Smooth muscle cell (in vitro differentiated cells): ENCODE measurements around the gene ATRN. TPM values are rescaled to one million over a fixed set of nuclear protein-coding genes. Genes with fewer than 3 reads are reported as not detected.

Experiments
- DNase-seq: peaks from one replicate; lab custom pipeline; 2025; ENCODE audit not compliant: unreplicated experiment; lab: John Stamatoyannopoulos, UW
- H2AFZ ChIP-seq: fragments of 200-600 bp; sonication (generic); 2 replicates; pipeline ENCODE4 v1.6.0; 2016; ENCODE audit warnings: antibody characterized with exemption, low read depth, mild to moderate bottlenecking
- H3F3A ChIP-seq: fragments of 200-600 bp; sonication (generic); 2 replicates; pipeline ENCODE4 v1.6.0; 2017; ENCODE audit warnings: antibody characterized with exemption, low read depth
- H3K27ac ChIP-seq: fragments of 200-600 bp; sonication (generic); 2 replicates; pipeline ENCODE4 v1.5.1; 2016; ENCODE audit warnings: low read depth, mild to moderate bottlenecking
- H3K27me3 ChIP-seq: fragments of 200-600 bp; sonication (generic); 2 replicates; pipeline ENCODE4 v1.6.1; 2016; ENCODE audit warnings: low read depth, mild to moderate bottlenecking
- H3K36me3 ChIP-seq: fragments of 200-600 bp; sonication (generic); 2 replicates; pipeline ENCODE4 v1.5.1; 2016; ENCODE audit warnings: low read depth
- H3K4me1 ChIP-seq: fragments of 200-600 bp; sonication (generic); 2 replicates; pipeline ENCODE4 v1.5.1; 2016; ENCODE audit warnings: low read depth
- H3K4me2 ChIP-seq: fragments of 200-600 bp; sonication (generic); 2 replicates; pipeline ENCODE4 v1.6.0; 2016; ENCODE audit warnings: mild to moderate bottlenecking
- H3K4me3 ChIP-seq: fragments of 200-600 bp; sonication (generic); 2 replicates; pipeline ENCODE4 v1.5.1; 2016; ENCODE audit warnings: mild to moderate bottlenecking
- H3K79me2 ChIP-seq: fragments of 200-600 bp; sonication (generic); 2 replicates; pipeline ENCODE4 v1.6.0; 2016; ENCODE audit warnings: low read depth, mild to moderate bottlenecking
- H3K9ac ChIP-seq: fragments of 200-600 bp; sonication (generic); 2 replicates; pipeline ENCODE4 v1.6.0; 2016; ENCODE audit warnings: low read depth
- H3K9me3 ChIP-seq: fragments of 200-600 bp; sonication (generic); replicated peaks from 2 replicates; pipeline ENCODE4 v1.5.1; 2016; ENCODE audit warnings: low read depth
- H4K20me1 ChIP-seq: fragments of 200-600 bp; sonication (generic); 2 replicates; pipeline ENCODE4 v1.6.0; 2016; ENCODE audit warnings: low read depth
- WGBS: methylation state at CpG from one replicate; pipeline ENCODE4 v1.1.7; 2016; ENCODE audit warnings: low lambda C conversion rate; 5-methylcytosine and 5-hydroxymethylcytosine counted together
- polyA plus RNA-seq: library from polyadenylated mRNA; unstranded; fragments of >200 nt; fragmentation: Nextera tagmentation; extraction: Ambion mirVana; gene quantifications from 2 replicates; pipeline ENCODE4 v1.2.1, GENCODE V29; 2016
- total RNA-seq: library from RNA; depleted of rRNA; stranded (reverse); fragments of >200 nt; gene quantifications from 2 replicates; pipeline ENCODE4 v1.2.3, GENCODE V29; 2014
- TF ChIP-seq, protein P1 (sequence below): fragments of 200-600 bp; sonication (generic); IDR thresholded peaks from 2 replicates; pipeline ENCODE4 v1.5.1; 2017; ENCODE audit warnings: borderline replicate concordance, mild to moderate bottlenecking, antibody characterized with exemption; ENCODE audit not compliant: insufficient read depth, poor library complexity, severe bottlenecking

Gene ATRN
- total and polyA plus RNA-seq, 2 experiments from 2014 or later = 17.9 to 44.0 TPM

GRCh38 chr20:3545401-3545925 is 74.6 kb downstream of the ATRN start:
- Histone ChIP-seq H3K36me3 (no peaks in the 10 kb centered on the region), H4K20me1 (peaks cover 3% of the 10 kb centered on the region), H3F3A (no peaks in the 10 kb centered on the region), H3K4me2 (no peak overlapping the region), H3K27ac (peak overlapping the region; percentile 81), H3K27me3 (no peaks in the 10 kb centered on the region), H3K9ac (no peak overlapping the region), H3K9me3 (no peaks in the 10 kb centered on the region), H3K79me2 (no peaks in the 10 kb centered on the region), H3K4me3 (no peak overlapping the region), H3K4me1 (no peaks in the 10 kb centered on the region), H2AFZ (no peak overlapping the region)
- TF ChIP-seq, protein P1, sequence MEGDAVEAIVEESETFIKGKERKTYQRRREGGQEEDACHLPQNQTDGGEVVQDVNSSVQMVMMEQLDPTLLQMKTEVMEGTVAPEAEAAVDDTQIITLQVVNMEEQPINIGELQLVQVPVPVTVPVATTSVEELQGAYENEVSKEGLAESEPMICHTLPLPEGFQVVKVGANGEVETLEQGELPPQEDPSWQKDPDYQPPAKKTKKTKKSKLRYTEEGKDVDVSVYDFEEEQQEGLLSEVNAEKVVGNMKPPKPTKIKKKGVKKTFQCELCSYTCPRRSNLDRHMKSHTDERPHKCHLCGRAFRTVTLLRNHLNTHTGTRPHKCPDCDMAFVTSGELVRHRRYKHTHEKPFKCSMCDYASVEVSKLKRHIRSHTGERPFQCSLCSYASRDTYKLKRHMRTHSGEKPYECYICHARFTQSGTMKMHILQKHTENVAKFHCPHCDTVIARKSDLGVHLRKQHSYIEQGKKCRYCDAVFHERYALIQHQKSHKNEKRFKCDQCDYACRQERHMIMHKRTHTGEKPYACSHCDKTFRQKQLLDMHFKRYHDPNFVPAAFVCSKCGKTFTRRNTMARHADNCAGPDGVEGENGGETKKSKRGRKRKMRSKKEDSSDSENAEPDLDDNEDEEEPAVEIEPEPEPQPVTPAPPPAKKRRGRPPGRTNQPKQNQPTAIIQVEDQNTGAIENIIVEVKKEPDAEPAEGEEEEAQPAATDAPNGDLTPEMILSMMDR = no peak
- 76% methylated on average over 1 of the region's 1 CpG for WGBS
- DNase-seq = no peak

DNA sequence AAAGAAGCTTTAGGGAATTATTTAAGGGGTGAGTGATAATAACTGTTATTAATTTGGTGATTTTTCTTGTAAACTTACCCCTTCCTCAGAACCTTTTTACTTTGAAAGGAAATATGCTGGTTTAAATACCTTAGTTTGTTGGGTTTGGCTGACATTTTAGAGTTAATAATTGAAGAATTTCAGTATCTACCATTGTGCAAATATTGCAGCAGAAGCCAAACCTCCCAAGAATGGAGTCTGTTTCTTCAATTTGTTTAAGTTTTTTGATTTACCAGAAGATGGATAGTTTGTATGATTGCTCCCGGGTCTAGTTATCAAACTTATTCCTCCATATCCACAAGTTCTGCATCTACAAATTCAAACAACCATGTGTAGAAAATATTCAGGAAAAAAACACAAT is 77.1 kb downstream of the ATRN start:
- H4K20me1 ChIP-seq = peaks cover 3% of the 10 kb centered on the region
- no peaks in the 10 kb centered on the region for H3K9me3 ChIP-seq
- H3K4me1 ChIP-seq = no peaks in the 10 kb centered on the region
- WGBS = 100% methylated on average over 1 of the region's 1 CpG
- no peak for DNase-seq
- no peak overlapping the region for H3K27ac ChIP-seq
- no peaks in the 10 kb centered on the region for H3K79me2 ChIP-seq
- no peaks in the 10 kb centered on the region for H3K36me3 ChIP-seq
- H3K4me2 ChIP-seq = no peak overlapping the region
- H3F3A ChIP-seq = no peaks in the 10 kb centered on the region
- H3K4me3 ChIP-seq = no peak overlapping the region
- TF ChIP-seq, protein P1 = no peak
- H2AFZ ChIP-seq = no peak overlapping the region
- H3K9ac ChIP-seq = no peak overlapping the region
- no peaks in the 10 kb centered on the region for H3K27me3 ChIP-seq

- TF ChIP-seq, protein P1 = no peak
- DNase-seq = no peak
- H3K36me3 ChIP-seq = no peaks in the 10 kb centered on the region
Measured at GRCh38 chr20:3550837-3551236, 80.0 kb downstream of the ATRN start.

DNA sequence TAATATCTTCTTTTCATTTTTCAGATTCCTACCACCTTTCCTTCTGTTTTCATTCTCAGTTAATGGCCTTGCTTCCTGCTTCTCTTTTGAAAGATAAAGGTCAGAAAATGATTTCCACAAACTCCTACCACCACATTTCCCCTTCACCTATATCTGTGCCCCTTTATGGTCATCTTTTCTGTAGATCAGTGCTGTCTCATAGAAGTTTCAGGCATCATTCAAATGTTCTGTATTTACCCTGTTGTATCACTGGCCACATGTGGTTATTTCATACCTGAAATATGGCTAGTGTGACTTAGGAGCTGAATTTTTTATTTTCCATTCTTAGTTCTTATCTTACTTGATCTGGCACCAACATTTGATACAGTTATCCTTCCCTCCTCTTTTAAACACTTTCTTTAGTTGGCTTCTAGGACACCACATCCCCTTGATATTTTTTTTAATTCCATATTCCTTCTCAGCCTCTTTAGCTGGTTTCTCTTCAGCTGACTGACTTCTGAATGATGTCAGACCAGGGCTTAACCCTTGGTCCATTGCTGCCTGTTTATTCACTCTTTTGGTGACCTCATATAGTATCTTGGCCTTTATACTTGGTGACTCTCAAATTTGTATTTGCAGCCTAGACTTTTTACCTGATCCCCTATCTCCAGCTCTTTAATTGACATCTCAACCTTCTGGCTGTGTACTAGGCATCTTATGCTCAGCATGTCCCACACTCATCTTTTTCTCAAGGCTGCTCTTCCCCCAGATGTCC is 81.0 kb downstream of the ATRN start:
- Histone ChIP-seq H3K9me3 (no peaks in the 10 kb centered on the region), H3K79me2 (no peaks in the 10 kb centered on the region), H3K27ac (no peak overlapping the region), H2AFZ (no peak overlapping the region), H3K27me3 (no peaks in the 10 kb centered on the region), H3K4me3 (no peak overlapping the region), H3K36me3 (no peaks in the 10 kb centered on the region), H3K4me1 (no peaks in the 10 kb centered on the region), H3K4me2 (no peak overlapping the region), H4K20me1 (no peaks in the 10 kb centered on the region), H3F3A (no peaks in the 10 kb centered on the region), H3K9ac (no peak overlapping the region)
- DNase-seq = no peak
- TF ChIP-seq, protein P1 = no peak

More at GRCh38 chr20:3550837-3551236, 80.0 kb downstream of the ATRN start:
- Histone ChIP-seq H3K27me3 (no peaks in the 10 kb centered on the region), H3K4me2 (no peak overlapping the region), H3K27ac (no peak overlapping the region), H3K4me1 (no peaks in the 10 kb centered on the region), H3K79me2 (no peaks in the 10 kb centered on the region), H3F3A (no peaks in the 10 kb centered on the region), H2AFZ (no peak overlapping the region), H4K20me1 (no peaks in the 10 kb centered on the region), H3K9ac (no peak overlapping the region), H3K4me3 (no peak overlapping the region), H3K9me3 (no peaks in the 10 kb centered on the region)
- 67% methylated on average over 1 of the region's 1 CpG for WGBS
